Glutamatergic neuron (in vitro differentiated cells): ENCODE results near the gene KDM5A. TPM values are rescaled to one million over a fixed set of nuclear protein-coding genes. Genes with fewer than 3 reads are reported as not detected.
A peak's percentile ranks its signal among the peaks of the same experiment; 100 is the strongest.

Experiments
- DNase-seq: peaks from one replicate; pipeline ENCODE4 v3.0.0; 2022
- H3K27ac Mint-ChIP-seq: one replicate; pipeline ENCODE4 v1.8.0; 2020; ENCODE audit warnings: mild to moderate bottlenecking, mixed read lengths, inconsistent platforms; ENCODE audit not compliant: unreplicated experiment
- H3K27me3 Mint-ChIP-seq: one replicate; pipeline ENCODE4 v1.8.0; 2020; ENCODE audit warnings: mild to moderate bottlenecking, moderate library complexity, mixed read lengths, inconsistent platforms; ENCODE audit not compliant: unreplicated experiment
- H3K36me3 Mint-ChIP-seq: one replicate; pipeline ENCODE4 v1.8.0; 2020; ENCODE audit warnings: mild to moderate bottlenecking, mixed read lengths, inconsistent platforms; ENCODE audit not compliant: unreplicated experiment
- H3K4me1 Mint-ChIP-seq: one replicate; pipeline ENCODE4 v1.8.0; 2020; ENCODE audit warnings: mild to moderate bottlenecking, low read depth, mixed read lengths, inconsistent platforms; ENCODE audit not compliant: unreplicated experiment
- H3K4me3 Mint-ChIP-seq: one replicate; pipeline ENCODE4 v1.8.0; 2020; ENCODE audit warnings: mild to moderate bottlenecking, mixed read lengths, inconsistent platforms; ENCODE audit not compliant: unreplicated experiment
- H3K9me3 Mint-ChIP-seq: one replicate; pipeline ENCODE4 v1.8.0; 2020; ENCODE audit warnings: mild to moderate bottlenecking, moderate library complexity, mixed read lengths, inconsistent platforms; ENCODE audit not compliant: unreplicated experiment
- CTCF ChIP-seq: fragments of 200-600 bp; sonication (generic); IDR thresholded peaks from one replicate; pipeline ENCODE4 v1.5.0; 2021; ENCODE audit not compliant: partially characterized antibody, unreplicated experiment
- total RNA-seq: library from RNA; stranded (reverse); fragmentation: NEBNext Ultra II Directional; extraction: Animal tissue kit (Norgen Biotek cat#: 25700); gene quantifications from one replicate; pipeline ENCODE4 v1.2.1, GENCODE V29; 2021; ENCODE audit not compliant: unreplicated experiment

KDM5A gene
- total RNA-seq, 1 donor from 2014 or later: 86.4 TPM

GRCh38 chr12:271161-271560 is 118.0 kb downstream of the KDM5A start:
- H3K4me1 Mint-ChIP-seq: peaks cover 2% of the 10 kb centered on the region
- no peak overlapping the region for H3K4me3 Mint-ChIP-seq
- no peak overlapping the region for H3K27ac Mint-ChIP-seq
- peaks cover 4% of the 10 kb centered on the region for H3K9me3 Mint-ChIP-seq
- no peaks in the 10 kb centered on the region for H3K36me3 Mint-ChIP-seq
- no peak for DNase-seq
- no peak for TF ChIP-seq CTCF
- H3K27me3 Mint-ChIP-seq: peaks cover 2% of the 10 kb centered on the region

- no peak for TF ChIP-seq CTCF
- peaks cover 2% of the 10 kb centered on the region for H3K27me3 Mint-ChIP-seq
- no peak overlapping the region for H3K27ac Mint-ChIP-seq
- no peaks in the 10 kb centered on the region for H3K36me3 Mint-ChIP-seq
- no peaks in the 10 kb centered on the region for H3K4me1 Mint-ChIP-seq
- peaks cover 3% of the 10 kb centered on the region for H3K9me3 Mint-ChIP-seq
- DNase-seq: no peak
- no peak overlapping the region for H3K4me3 Mint-ChIP-seq
Observed at GRCh38 chr12:269191-269590, 119.9 kb downstream of the KDM5A start.

- Mint-ChIP-seq H3K27ac (no peak overlapping the region), H3K36me3 (no peaks in the 10 kb centered on the region), H3K4me3 (no peak overlapping the region), H3K9me3 (peaks cover 3% of the 10 kb centered on the region), H3K4me1 (no peaks in the 10 kb centered on the region), H3K27me3 (peaks cover 2% of the 10 kb centered on the region)
- TF ChIP-seq CTCF: no peak
- DNase-seq: no peak
Observed at GRCh38 chr12:268483-268840, 120.7 kb downstream of the KDM5A start.

GRCh38 chr12:267581-268482 is 121.3 kb downstream of the KDM5A start:
- no peak for DNase-seq
- peak overlapping the region; percentile 45 for H3K27ac Mint-ChIP-seq
- H3K4me3 Mint-ChIP-seq: no peak overlapping the region
- no peak for TF ChIP-seq CTCF
- peaks cover 3% of the 10 kb centered on the region for H3K9me3 Mint-ChIP-seq
- no peaks in the 10 kb centered on the region for H3K27me3 Mint-ChIP-seq
- H3K4me1 Mint-ChIP-seq: no peaks in the 10 kb centered on the region
- H3K36me3 Mint-ChIP-seq: no peaks in the 10 kb centered on the region

DNA sequence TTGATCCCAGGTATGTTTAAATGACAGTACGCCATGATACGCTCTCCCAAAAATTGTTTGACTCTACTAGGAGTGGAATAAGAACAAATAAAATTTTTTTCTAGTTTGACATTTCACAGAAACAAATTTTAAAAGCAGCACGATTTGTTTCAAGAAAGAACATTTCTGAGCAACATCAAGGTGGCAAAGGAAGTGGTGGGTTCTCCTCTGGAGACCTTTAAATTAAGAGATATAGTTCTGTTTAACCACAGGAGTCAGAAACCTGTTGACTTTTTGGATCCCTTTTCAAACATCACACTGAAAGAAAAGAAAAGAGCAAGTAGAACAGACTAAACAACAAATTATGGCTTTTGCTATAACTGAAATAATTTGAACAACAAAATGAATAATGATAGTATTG is 124.0 kb downstream of the KDM5A start:
- no peak for TF ChIP-seq CTCF
- no peak for DNase-seq
- no peaks in the 10 kb centered on the region for H3K27me3 Mint-ChIP-seq
- peaks cover 3% of the 10 kb centered on the region for H3K9me3 Mint-ChIP-seq
- H3K36me3 Mint-ChIP-seq: no peaks in the 10 kb centered on the region
- no peaks in the 10 kb centered on the region for H3K4me1 Mint-ChIP-seq
- no peak overlapping the region for H3K4me3 Mint-ChIP-seq
- no peak overlapping the region for H3K27ac Mint-ChIP-seq
